ENCODE results near the gene BCORL1. TPM values are rescaled to one million over a fixed set of nuclear protein-coding genes. Genes with fewer than 3 reads are reported as not detected.

BCORL1 gene
- polyA plus RNA-seq, 1 donor from 2014 or later: 1.0 TPM

- TF ChIP-seq CTCF (IDR thresholded peaks at IDR 0.05; ENCODE audit: poor library complexity, severe bottlenecking): no peak
- TF ChIP-seq EZH2 (IDR thresholded peaks at IDR 0.05; ENCODE audit: borderline replicate concordance, insufficient read depth, low read length, poor library complexity, severe bottlenecking): no peak
- no peak for TF ChIP-seq EP300 (conservative IDR thresholded peaks at IDR 0.05; ENCODE audit: poor library complexity, severe bottlenecking)
- no peak for TF ChIP-seq SMC3 (conservative IDR thresholded peaks at IDR 0.05; ENCODE audit: poor library complexity)
- TF ChIP-seq TAF1 (IDR thresholded peaks at IDR 0.05; ENCODE audit: low read depth): no peak
- no peak for TF ChIP-seq POLR2AphosphoS5 (IDR thresholded peaks at IDR 0.05)
- no peak for TF ChIP-seq MXI1 (conservative IDR thresholded peaks at IDR 0.05; ENCODE audit: poor library complexity, severe bottlenecking)
- no peak for TF ChIP-seq REST (IDR thresholded peaks at IDR 0.05; ENCODE audit: borderline replicate concordance)
- no peak for TF ChIP-seq RAD21 (conservative IDR thresholded peaks at IDR 0.05)
- Histone ChIP-seq H4K20me1 (ENCODE audit: insufficient read depth) (no peaks in the 10 kb centered on the region), H3K36me3 (ENCODE audit: insufficient read depth, low read length) (no peaks in the 10 kb centered on the region), H3F3A (ENCODE audit: insufficient read depth, low read length, poor library complexity, severe bottlenecking) (no peaks in the 10 kb centered on the region), H3K79me2 (replicated peaks; ENCODE audit: insufficient read depth, low read length) (no peaks in the 10 kb centered on the region), H3K27ac (ENCODE audit: low read length) (no peak overlapping the region), H3K9ac (ENCODE audit: low read length) (no peak overlapping the region), H3K9me3 (ENCODE audit: low read length) (no peaks in the 10 kb centered on the region), H3K27me3 (ENCODE audit: insufficient read depth, low read depth, low read length) (no peaks in the 10 kb centered on the region), H3K9me2 (ENCODE audit: insufficient read depth, low read length) (no peaks in the 10 kb centered on the region), H3K4me3 (ENCODE audit: low read length) (no peak overlapping the region), H3K4me2 (ENCODE audit: low read length) (no peak overlapping the region), H2AFZ (ENCODE audit: low read depth, low read length) (no peak overlapping the region)
Measured at GRCh38 chrX:130058652-130059051, 76.2 kb downstream of the BCORL1 start.

GRCh38 chrX:130060122-130061069, 78.0 kb downstream of the BCORL1 start:
- no peak overlapping the region for H3K27ac ChIP-seq (ENCODE audit: low read length)
- H3K9ac ChIP-seq (ENCODE audit: low read length): peak overlapping the region; percentile 12
- no peak overlapping the region for H2AFZ ChIP-seq (ENCODE audit: low read depth, low read length)

More at GRCh38 chrX:130060122-130061069, 78.0 kb downstream of the BCORL1 start:
- Histone ChIP-seq H3F3A (ENCODE audit: insufficient read depth, low read length, poor library complexity, severe bottlenecking) (no peaks in the 10 kb centered on the region), H3K4me2 (ENCODE audit: low read length) (no peak overlapping the region), H3K9me3 (ENCODE audit: low read length) (no peaks in the 10 kb centered on the region), H3K9me2 (ENCODE audit: insufficient read depth, low read length) (no peaks in the 10 kb centered on the region), H3K27me3 (ENCODE audit: insufficient read depth, low read depth, low read length) (no peaks in the 10 kb centered on the region), H3K4me3 (ENCODE audit: low read length) (peak overlapping the region; percentile 65), H3K79me2 (replicated peaks; ENCODE audit: insufficient read depth, low read length) (no peaks in the 10 kb centered on the region), H3K36me3 (ENCODE audit: insufficient read depth, low read length) (no peaks in the 10 kb centered on the region), H4K20me1 (ENCODE audit: insufficient read depth) (no peaks in the 10 kb centered on the region)
- TF ChIP-seq REST (IDR thresholded peaks at IDR 0.05; ENCODE audit: borderline replicate concordance): no peak
- peak; percentile 84 for TF ChIP-seq CTCF (IDR thresholded peaks at IDR 0.05; ENCODE audit: poor library complexity, severe bottlenecking)
- no peak for TF ChIP-seq POLR2AphosphoS5 (IDR thresholded peaks at IDR 0.05)
- peak; percentile 78 for TF ChIP-seq RAD21 (conservative IDR thresholded peaks at IDR 0.05)
- peak; percentile 86 for TF ChIP-seq SMC3 (conservative IDR thresholded peaks at IDR 0.05; ENCODE audit: poor library complexity)
- no peak for TF ChIP-seq EZH2 (IDR thresholded peaks at IDR 0.05; ENCODE audit: borderline replicate concordance, insufficient read depth, low read length, poor library complexity, severe bottlenecking)
- no peak for TF ChIP-seq TAF1 (IDR thresholded peaks at IDR 0.05; ENCODE audit: low read depth)
- TF ChIP-seq MXI1 (conservative IDR thresholded peaks at IDR 0.05; ENCODE audit: poor library complexity, severe bottlenecking): no peak
- no peak for TF ChIP-seq EP300 (conservative IDR thresholded peaks at IDR 0.05; ENCODE audit: poor library complexity, severe bottlenecking)

Data from neural cell (in vitro differentiated cells).